Measurements from ENCODE around the gene IRAK4. TPM values are rescaled to one million over a fixed set of nuclear protein-coding genes. Genes with fewer than 3 reads are reported as not detected.

Gene IRAK4
- total RNA-seq, 1 donor from 2014 or later, result 9.6 TPM

- Mint-ChIP-seq H3K27me3 (ENCODE audit: unreplicated experiment) (peaks cover 27% of the 10 kb centered on the region), H3K4me3 (ENCODE audit: unreplicated experiment) (no peak overlapping the region), H3K36me3 (ENCODE audit: unreplicated experiment) (no peaks in the 10 kb centered on the region), H3K4me1 (ENCODE audit: unreplicated experiment) (no peaks in the 10 kb centered on the region), H3K27ac (ENCODE audit: unreplicated experiment) (no peak overlapping the region), H3K9me3 (ENCODE audit: unreplicated experiment) (no peaks in the 10 kb centered on the region)
- TF ChIP-seq CTCF (IDR thresholded peaks at IDR 0.05), result no peak
- DNase-seq (ENCODE audit: extremely low spot score, unreplicated experiment), result no peak
Measured at GRCh38 chr12:43815416-43815815, 56.7 kb downstream of the IRAK4 start.

- no peak for DNase-seq (ENCODE audit: extremely low spot score, unreplicated experiment)
- Mint-ChIP-seq H3K27ac (ENCODE audit: unreplicated experiment) (no peak overlapping the region), H3K27me3 (ENCODE audit: unreplicated experiment) (peaks cover 23% of the 10 kb centered on the region), H3K4me1 (ENCODE audit: unreplicated experiment) (no peaks in the 10 kb centered on the region), H3K36me3 (ENCODE audit: unreplicated experiment) (no peaks in the 10 kb centered on the region), H3K4me3 (ENCODE audit: unreplicated experiment) (no peak overlapping the region), H3K9me3 (ENCODE audit: unreplicated experiment) (no peaks in the 10 kb centered on the region)
- no peak for TF ChIP-seq CTCF (IDR thresholded peaks at IDR 0.05)
Measured at GRCh38 chr12:43816168-43816567, 57.4 kb downstream of the IRAK4 start.

- no peaks in the 10 kb centered on the region for H3K36me3 Mint-ChIP-seq (ENCODE audit: unreplicated experiment)
- DNase-seq (ENCODE audit: extremely low spot score, unreplicated experiment), result no peak
- no peak for TF ChIP-seq CTCF (IDR thresholded peaks at IDR 0.05)
- H3K4me1 Mint-ChIP-seq (ENCODE audit: unreplicated experiment), result peaks cover 2% of the 10 kb centered on the region
- H3K27ac Mint-ChIP-seq (ENCODE audit: unreplicated experiment), result no peak overlapping the region
- no peak overlapping the region for H3K4me3 Mint-ChIP-seq (ENCODE audit: unreplicated experiment)
- H3K27me3 Mint-ChIP-seq (ENCODE audit: unreplicated experiment), result no peaks in the 10 kb centered on the region
- no peaks in the 10 kb centered on the region for H3K9me3 Mint-ChIP-seq (ENCODE audit: unreplicated experiment)
Measured at GRCh38 chr12:43824207-43824775, 65.5 kb downstream of the IRAK4 start.

- no peaks in the 10 kb centered on the region for H3K9me3 Mint-ChIP-seq (ENCODE audit: unreplicated experiment)
- H3K36me3 Mint-ChIP-seq (ENCODE audit: unreplicated experiment), result no peaks in the 10 kb centered on the region
- no peak for TF ChIP-seq CTCF (IDR thresholded peaks at IDR 0.05)
- H3K27me3 Mint-ChIP-seq (ENCODE audit: unreplicated experiment), result no peaks in the 10 kb centered on the region
- no peak overlapping the region for H3K27ac Mint-ChIP-seq (ENCODE audit: unreplicated experiment)
- no peak for DNase-seq (ENCODE audit: extremely low spot score, unreplicated experiment)
- peaks cover 6% of the 10 kb centered on the region for H3K4me1 Mint-ChIP-seq (ENCODE audit: unreplicated experiment)
- no peak overlapping the region for H3K4me3 Mint-ChIP-seq (ENCODE audit: unreplicated experiment)
Measured at GRCh38 chr12:43826681-43827080, 67.9 kb downstream of the IRAK4 start.

- Mint-ChIP-seq H3K27ac (ENCODE audit: unreplicated experiment) (no peak overlapping the region), H3K9me3 (ENCODE audit: unreplicated experiment) (no peaks in the 10 kb centered on the region), H3K4me1 (ENCODE audit: unreplicated experiment) (peaks cover 6% of the 10 kb centered on the region), H3K36me3 (ENCODE audit: unreplicated experiment) (no peaks in the 10 kb centered on the region), H3K4me3 (ENCODE audit: unreplicated experiment) (no peak overlapping the region), H3K27me3 (ENCODE audit: unreplicated experiment) (no peaks in the 10 kb centered on the region)
- TF ChIP-seq CTCF (IDR thresholded peaks at IDR 0.05), result no peak
- DNase-seq (ENCODE audit: extremely low spot score, unreplicated experiment), result no peak
Measured at GRCh38 chr12:43827093-43827492, 68.3 kb downstream of the IRAK4 start.

All from osteocyte (in vitro differentiated cells).